ENCODE data around the gene TMEM79. TPM values are rescaled to one million over a fixed set of nuclear protein-coding genes. Genes with fewer than 3 reads are reported as not detected.

TMEM79 gene
- total RNA-seq, 1 experiment from 2014 or later: 10.4 TPM

- no TSS peak for BruUV-seq (replicated peaks)
- Histone ChIP-seq H3F3A (ENCODE audit: insufficient read depth, low read depth) (peaks cover 56% of the 10 kb centered on the region; the same call in 1 of the 2 replicates), H3K4me3 (no peak overlapping the region), H3K79me2 (ENCODE audit: low read depth) (no peaks in the 10 kb centered on the region), H3K36me3 (ENCODE audit: low read depth) (0 out of 2 replicates have a peak, but pooled peaks cover 5% of the 10 kb centered on the region), H2AFZ (no peak overlapping the region), H4K20me1 (ENCODE audit: insufficient read depth) (0 out of 2 replicates have a peak, but pooled peaks cover 4% of the 10 kb centered on the region), H3K9me2 (ENCODE audit: insufficient read depth) (no peaks in the 10 kb centered on the region), H3K4me2 (no peak overlapping the region), H3K27me3 (ENCODE audit: insufficient read depth, low read depth) (no peaks in the 10 kb centered on the region), H3K27ac (no peak overlapping the region), H3K4me1 (replicated peaks; ENCODE audit: insufficient read depth) (no peaks in the 10 kb centered on the region), H3K9me3 (ENCODE audit: insufficient read depth, low read depth) (no peaks in the 10 kb centered on the region)
- ChIA-PET CTCF (no interaction called here), POLR2A (ENCODE audit: unreplicated experiment) (no interaction called here)
- no peak for TF ChIP-seq EZH2 (IDR thresholded peaks at IDR 0.05; ENCODE audit: low read depth)
- no peak for TF ChIP-seq CTCF (conservative IDR thresholded peaks at IDR 0.05)
- intact Hi-C loops (cut with micrococcal nuclease; ENCODE audit: unreplicated experiment): no loop called here
- no peak for DNase-seq
Observed at GRCh38 chr1:156305215-156305614, 21.1 kb downstream of the TMEM79 start.

- Histone ChIP-seq H3K9me3 (ENCODE audit: insufficient read depth, low read depth) (no peaks in the 10 kb centered on the region), H3K9me2 (ENCODE audit: insufficient read depth) (no peaks in the 10 kb centered on the region), H3K27me3 (ENCODE audit: insufficient read depth, low read depth) (no peaks in the 10 kb centered on the region), H4K20me1 (ENCODE audit: insufficient read depth) (peaks cover 15% of the 10 kb centered on the region; the same call in 1 of the 2 replicates), H3F3A (ENCODE audit: insufficient read depth, low read depth) (peaks cover 58% of the 10 kb centered on the region; the same call in 1 of the 2 replicates), H3K36me3 (ENCODE audit: low read depth) (peaks cover 21% of the 10 kb centered on the region), H2AFZ (no peak overlapping the region), H3K4me3 (no peak overlapping the region), H3K79me2 (ENCODE audit: low read depth) (no peaks in the 10 kb centered on the region; the same call in 1 of the 2 replicates), H3K27ac (no peak overlapping the region), H3K4me1 (replicated peaks; ENCODE audit: insufficient read depth) (no peaks in the 10 kb centered on the region), H3K4me2 (no peak overlapping the region)
- no peak for DNase-seq
- CTCF ChIA-PET: no interaction called here
- POLR2A ChIA-PET (ENCODE audit: unreplicated experiment): no interaction called here
- intact Hi-C loops (cut with micrococcal nuclease; ENCODE audit: unreplicated experiment): no loop called here
- no TSS peak for BruUV-seq (replicated peaks)
- TF ChIP-seq CTCF (conservative IDR thresholded peaks at IDR 0.05) (no peak), EZH2 (IDR thresholded peaks at IDR 0.05; ENCODE audit: low read depth) (no peak)
Observed at GRCh38 chr1:156308078-156308477, 24.0 kb downstream of the TMEM79 start.

GRCh38 chr1:156310962-156311361, 26.8 kb downstream of the TMEM79 start:
- no TSS peak for BruUV-seq (replicated peaks)
- Histone ChIP-seq H3K27ac (no peak overlapping the region), H3K79me2 (ENCODE audit: low read depth) (no peaks in the 10 kb centered on the region; the same call in 1 of the 2 replicates), H3K4me3 (no peak overlapping the region), H2AFZ (no peak overlapping the region), H3K27me3 (ENCODE audit: insufficient read depth, low read depth) (no peaks in the 10 kb centered on the region), H3K9me2 (ENCODE audit: insufficient read depth) (no peaks in the 10 kb centered on the region), H3K9me3 (ENCODE audit: insufficient read depth, low read depth) (no peaks in the 10 kb centered on the region), H3F3A (ENCODE audit: insufficient read depth, low read depth) (peaks cover 61% of the 10 kb centered on the region; the same call in 1 of the 2 replicates), H4K20me1 (ENCODE audit: insufficient read depth) (peaks cover 18% of the 10 kb centered on the region; the same call in 1 of the 2 replicates), H3K4me2 (no peak overlapping the region), H3K4me1 (replicated peaks; ENCODE audit: insufficient read depth) (no peaks in the 10 kb centered on the region), H3K36me3 (ENCODE audit: low read depth) (peaks cover 25% of the 10 kb centered on the region)
- CTCF ChIA-PET: no interaction called here
- intact Hi-C loops (cut with micrococcal nuclease; ENCODE audit: unreplicated experiment): loop anchor here (10.0 kb wide), 1 partner anchor 216 kb away; no protein-coding TSS in a partner anchor
- TF ChIP-seq EZH2 (IDR thresholded peaks at IDR 0.05; ENCODE audit: low read depth): no peak
- TF ChIP-seq CTCF (conservative IDR thresholded peaks at IDR 0.05): no peak
- POLR2A ChIA-PET (ENCODE audit: unreplicated experiment): no interaction called here
- no peak for DNase-seq
